ENCODE measurements around the gene TTC31.
A peak's percentile ranks its signal among the peaks of the same experiment; 100 is the strongest.

The TTC31 gene

GRCh38 chr2:74501335-74502071 lies 18.6 kb downstream of the TTC31 start:
- no peak for DNase-seq (ENCODE audit: low read depth, low spot score)
- H3K4me3 ChIP-seq (ENCODE audit: low read length), result no peak overlapping the region

GRCh38 chr2:74502147-74502719 lies 19.4 kb downstream of the TTC31 start:
- DNase-seq (ENCODE audit: low read depth, low spot score), result no peak
- no peak overlapping the region for H3K4me3 ChIP-seq (ENCODE audit: low read length)

- DNase-seq (ENCODE audit: low read depth, low spot score), result no peak
- no peak overlapping the region for H3K4me3 ChIP-seq (ENCODE audit: low read length)
Observed at GRCh38 chr2:74502720-74503505, 20.0 kb downstream of the TTC31 start.

- no peak for DNase-seq (ENCODE audit: low read depth, low spot score)
- no peak overlapping the region for H3K4me3 ChIP-seq (ENCODE audit: low read length)
Observed at GRCh38 chr2:74503506-74504475, 20.9 kb downstream of the TTC31 start.

GRCh38 chr2:74504591-74504990 lies 21.7 kb downstream of the TTC31 start:
- H3K4me3 ChIP-seq (ENCODE audit: low read length), result no peak overlapping the region
- no peak for DNase-seq (ENCODE audit: low read depth, low spot score)

GRCh38 chr2:74505448-74506246 lies 22.8 kb downstream of the TTC31 start:
- H3K4me3 ChIP-seq (ENCODE audit: low read length), result no peak overlapping the region
- DNase-seq (ENCODE audit: low read depth, low spot score), result no peak

- DNase-seq (ENCODE audit: low read depth, low spot score), result peak; percentile 98
Observed at GRCh38 chr2:74507145-74507925, 24.5 kb downstream of the TTC31 start, which contains the start of gene PCGF1. Gene PCGF1 (minus strand): TSS chr2:74507695. CDS start chr2:74507668, 27 bp downstream.

GRCh38 chr2:74507926-74508520 lies 25.1 kb downstream of the TTC31 start:
- no peak for DNase-seq (ENCODE audit: low read depth, low spot score)

More at GRCh38 chr2:74507145-74507925, 24.5 kb downstream of the TTC31 start, which contains the start of gene PCGF1:
- peak within 1 kb of the TSS; percentile 90 for H3K4me3 ChIP-seq (ENCODE audit: low read length)

GRCh38 chr2:74510272-74510671 lies 27.4 kb downstream of the TTC31 start:
- DNase-seq (ENCODE audit: low read depth, low spot score), result no peak
- no peak overlapping the region for H3K4me3 ChIP-seq (ENCODE audit: low read length)

More at GRCh38 chr2:74507926-74508520, 25.1 kb downstream of the TTC31 start:
- H3K4me3 ChIP-seq (ENCODE audit: low read length), result peak overlapping the region; percentile 90

GRCh38 chr2:74511104-74511989 lies 28.5 kb downstream of the TTC31 start:
- no peak overlapping the region for H3K4me3 ChIP-seq (ENCODE audit: low read length)
- no peak for DNase-seq (ENCODE audit: low read depth, low spot score)

- peak overlapping the region; percentile 60 for H3K4me3 ChIP-seq (ENCODE audit: low read length)
- no peak for DNase-seq (ENCODE audit: low read depth, low spot score)
Observed at GRCh38 chr2:74512744-74513604, 30.1 kb downstream of the TTC31 start.

GRCh38 chr2:74513605-74514367 lies 30.9 kb downstream of the TTC31 start:
- DNase-seq (ENCODE audit: low read depth, low spot score), result peak; percentile 79
- peak overlapping the region; percentile 60 for H3K4me3 ChIP-seq (ENCODE audit: low read length)

- DNase-seq (ENCODE audit: low read depth, low spot score), result no peak
- peak within 1 kb of the TSS; percentile 60 for H3K4me3 ChIP-seq (ENCODE audit: low read length)
Observed at GRCh38 chr2:74514368-74515270, 31.7 kb downstream of the TTC31 start, which contains the start of gene TLX2. Gene TLX2 (plus strand): TSS chr2:74514450. CDS start chr2:74514807, 357 bp downstream.

Data from Jurkat, Clone E6-1 (cell line).